OCI-LY7 (cell line): ENCODE measurements around the gene ASB1. TPM values are rescaled to one million over a fixed set of nuclear protein-coding genes. Genes with fewer than 3 reads are reported as not detected.

Source experiments
- BruUV-seq: library from RNA; stranded (reverse); fragments of 400-500 nt; replicated peaks from 2 replicates; lab custom pipeline; 2021; lab: Mats Ljungman, UMichigan
- CTCF ChIA-PET: fragments of 300-600 bp; sonication (Branson Sonifier 250); formaldehyde crosslinking; loops from one replicate; lab custom pipeline; 2022; ENCODE audit warnings: antibody characterized with exemption; ENCODE audit not compliant: unreplicated experiment; lab: Charles Lee
- POLR2A ChIA-PET: fragments of 300-600 bp; sonication (Branson Sonifier 250); formaldehyde crosslinking; loops from one replicate; lab custom pipeline; 2022; ENCODE audit warnings: antibody characterized with exemption; lab: Charles Lee
- DNase-seq: peaks from one replicate; pipeline ENCODE4 v3.0.0-alpha.2; 2015; ENCODE audit warnings: low spot score
- H2AFZ ChIP-seq: fragments of 200-600 bp; sonication (generic), shearing (Covaris generic); 2 replicates; pipeline ENCODE4 v1.6.1; 2014; ENCODE audit warnings: mild to moderate bottlenecking, antibody characterized with exemption, low read length, moderate library complexity
- H3K27ac ChIP-seq: fragments of 200-600 bp; sonication (generic); 2 replicates; pipeline ENCODE4 v1.5.1; 2014; ENCODE audit warnings: mixed run types, low read depth, mild to moderate bottlenecking, moderate library complexity, low read length, inconsistent platforms; ENCODE audit not compliant: poor library complexity, severe bottlenecking
- H3K36me3 ChIP-seq: fragments of 200-600 bp; sonication (generic); 2 replicates; pipeline ENCODE4 v1.6.1; 2014; ENCODE audit warnings: mild to moderate bottlenecking, antibody characterized with exemption, low read length, moderate library complexity, mixed read lengths; ENCODE audit not compliant: insufficient read depth
- H3K4me1 ChIP-seq: fragments of 200-600 bp; sonication (generic); 2 replicates; pipeline ENCODE4 v1.5.1; 2014; ENCODE audit warnings: mild to moderate bottlenecking, low read length; ENCODE audit not compliant: insufficient read depth, poor library complexity, severe bottlenecking
- H3K4me2 ChIP-seq: fragments of 200-600 bp; sonication (generic); 2 replicates; pipeline ENCODE4 v1.6.1; 2014; ENCODE audit warnings: mild to moderate bottlenecking, low read length
- H3K4me3 ChIP-seq: fragments of 200-600 bp; sonication (generic); 2 replicates; pipeline ENCODE4 v1.5.1; 2014; ENCODE audit warnings: mild to moderate bottlenecking, low read depth, low read length; ENCODE audit not compliant: poor library complexity, severe bottlenecking
- H3K79me2 ChIP-seq: fragments of 200-600 bp; sonication (generic); 2 replicates; pipeline ENCODE4 v1.6.1; 2016; ENCODE audit warnings: low read depth, mild to moderate bottlenecking, low read length, moderate library complexity, mixed read lengths; ENCODE audit not compliant: insufficient read depth
- H3K9me2 ChIP-seq: fragments of 200-600 bp; sonication (generic); 2 replicates; pipeline ENCODE4 v1.6.1; 2016; ENCODE audit warnings: mild to moderate bottlenecking, low read length, mixed read lengths; ENCODE audit not compliant: insufficient read depth
- H3K9me3 ChIP-seq: fragments of 200-600 bp; sonication (generic); 2 replicates; pipeline ENCODE4 v1.6.1; 2014; ENCODE audit warnings: mild to moderate bottlenecking, mixed run types, low read length, mixed read lengths
- H4K20me1 ChIP-seq: fragments of 200-600 bp; sonication (generic); 2 replicates; pipeline ENCODE4 v1.6.1; 2014; ENCODE audit warnings: mild to moderate bottlenecking, antibody characterized with exemption, low read length, moderate library complexity, mixed read lengths; ENCODE audit not compliant: insufficient read depth
- CTCF ChIP-seq: fragments of 200-600 bp; sonication (generic); conservative IDR thresholded peaks from 2 replicates; pipeline ENCODE4 v1.5.1; 2014; ENCODE audit warnings: mild to moderate bottlenecking, antibody characterized with exemption, low read length, moderate library complexity, mixed read lengths
- EZH2phosphoT487 ChIP-seq: fragments of 200-600 bp; sonication (generic); IDR thresholded peaks from 2 replicates; pipeline ENCODE4 v1.6.1; 2018; ENCODE audit warnings: low read depth, borderline replicate concordance, mild to moderate bottlenecking, mixed run types, antibody characterized with exemption, low read length, moderate library complexity, mixed read lengths
- intact Hi-C: fragments of 100-400 bp; cut with micrococcal nuclease; formaldehyde crosslinking; loops from one replicate; pipeline ENCODE4 v1.10.0; 2022; ENCODE audit not compliant: unreplicated experiment
- total RNA-seq, 2 experiments: library from RNA; depleted of rRNA in 1 of 2; stranded (reverse); fragments of >200 nt in 1 of 2; shearing (Covaris generic) in 1 of 2; gene quantifications; 2 replicates each; pipeline ENCODE4 v1.2.3, GENCODE V29; 2014 to 2022

The ASB1 gene
- total RNA-seq, 2 experiments from 2014 or later: 19.4 to 37.7 TPM

- no peak overlapping the region for H3K4me2 ChIP-seq
- intact Hi-C loops: no loop called here
- no peaks in the 10 kb centered on the region for H3K4me1 ChIP-seq
- no peak overlapping the region for H2AFZ ChIP-seq
- H3K4me3 ChIP-seq: no peak overlapping the region
- no TSS peak for BruUV-seq
- no peaks in the 10 kb centered on the region for H3K9me3 ChIP-seq
- no peaks in the 10 kb centered on the region for H4K20me1 ChIP-seq
- DNase-seq: no peak
- POLR2A ChIA-PET: no interaction called here
- H3K9me2 ChIP-seq: no peaks in the 10 kb centered on the region
- H3K79me2 ChIP-seq: no peaks in the 10 kb centered on the region
- TF ChIP-seq EZH2phosphoT487: no peak
- TF ChIP-seq CTCF: no peak
- no peaks in the 10 kb centered on the region for H3K36me3 ChIP-seq
- no peak overlapping the region for H3K27ac ChIP-seq
- CTCF ChIA-PET: no interaction called here
Measured at GRCh38 chr2:238406998-238407285, 19.8 kb upstream of the ASB1 start.

- BruUV-seq: no TSS peak
- TF ChIP-seq EZH2phosphoT487 (no peak), CTCF (no peak)
- ChIA-PET POLR2A (no interaction called here), CTCF (no interaction called here)
- no peak overlapping the region for H3K4me3 ChIP-seq
- H3K9me3 ChIP-seq: no peaks in the 10 kb centered on the region
- no peak overlapping the region for H3K4me2 ChIP-seq
- DNase-seq: no peak
- H2AFZ ChIP-seq: no peak overlapping the region
- no peak overlapping the region for H3K27ac ChIP-seq
- H3K36me3 ChIP-seq: no peaks in the 10 kb centered on the region
- no peaks in the 10 kb centered on the region for H3K4me1 ChIP-seq
- H3K79me2 ChIP-seq: no peaks in the 10 kb centered on the region
- H4K20me1 ChIP-seq: no peaks in the 10 kb centered on the region
- H3K9me2 ChIP-seq: no peaks in the 10 kb centered on the region
- intact Hi-C loops: no loop called here
Measured at GRCh38 chr2:238407566-238407965, 19.2 kb upstream of the ASB1 start.

GRCh38 chr2:238408615-238409340 lies 17.9 kb upstream of the ASB1 start:
- TF ChIP-seq EZH2phosphoT487 (no peak), CTCF (no peak)
- intact Hi-C loops: no loop called here
- H3K79me2 ChIP-seq: no peaks in the 10 kb centered on the region

More at GRCh38 chr2:238408615-238409340, 17.9 kb upstream of the ASB1 start:
- Histone ChIP-seq H3K9me3 (no peaks in the 10 kb centered on the region), H3K4me3 (no peak overlapping the region), H3K36me3 (no peaks in the 10 kb centered on the region), H2AFZ (no peak overlapping the region), H3K4me1 (no peaks in the 10 kb centered on the region), H3K9me2 (no peaks in the 10 kb centered on the region), H3K4me2 (no peak overlapping the region), H3K27ac (no peak overlapping the region), H4K20me1 (no peaks in the 10 kb centered on the region)
- ChIA-PET POLR2A (no interaction called here), CTCF (no interaction called here)
- no peak for DNase-seq
- no TSS peak for BruUV-seq
